IPS-18c (cell line): ENCODE results near the gene ADCY5.

Source experiments
- H3K4me3 ChIP-seq: 2 replicates; pipeline ENCODE4 v1.7.0; 2013; ENCODE audit warnings: low read depth, mild to moderate bottlenecking, low read length, moderate library complexity; ENCODE audit not compliant: insufficient read depth
- H3K9me3 ChIP-seq: one replicate; pipeline ENCODE4 v1.6.1; 2013; ENCODE audit warnings: mild to moderate bottlenecking, low read length, moderate library complexity; ENCODE audit not compliant: control insufficient read depth, insufficient read depth

Gene ADCY5

GRCh38 chr3:123399653-123400052, 49.2 kb downstream of the ADCY5 start:
- Histone ChIP-seq H3K9me3 (no peaks in the 10 kb centered on the region), H3K4me3 (no peak overlapping the region)

- H3K9me3 ChIP-seq = no peaks in the 10 kb centered on the region
- H3K4me3 ChIP-seq = no peak overlapping the region
Observed at GRCh38 chr3:123397921-123398785, 50.7 kb downstream of the ADCY5 start.

GRCh38 chr3:123397050-123397590, 51.8 kb downstream of the ADCY5 start:
- H3K4me3 ChIP-seq = no peak overlapping the region
- H3K9me3 ChIP-seq = no peaks in the 10 kb centered on the region

GRCh38 chr3:123396171-123397049, 52.5 kb downstream of the ADCY5 start:
- no peaks in the 10 kb centered on the region for H3K9me3 ChIP-seq
- no peak overlapping the region for H3K4me3 ChIP-seq

GRCh38 chr3:123395235-123395634, 53.7 kb downstream of the ADCY5 start:
- H3K4me3 ChIP-seq = no peak overlapping the region
- no peaks in the 10 kb centered on the region for H3K9me3 ChIP-seq

GRCh38 chr3:123394391-123395020, 54.4 kb downstream of the ADCY5 start:
- Histone ChIP-seq H3K9me3 (no peaks in the 10 kb centered on the region), H3K4me3 (no peak overlapping the region)

GRCh38 chr3:123392871-123393620, 55.8 kb downstream of the ADCY5 start:
- Histone ChIP-seq H3K4me3 (no peak overlapping the region), H3K9me3 (no peaks in the 10 kb centered on the region)

GRCh38 chr3:123392368-123392767, 56.5 kb downstream of the ADCY5 start:
- Histone ChIP-seq H3K9me3 (no peaks in the 10 kb centered on the region), H3K4me3 (no peak overlapping the region)

- no peaks in the 10 kb centered on the region for H3K9me3 ChIP-seq
Observed at GRCh38 chr3:123390865-123391600, 57.9 kb downstream of the ADCY5 start.

GRCh38 chr3:123389628-123389918, 59.3 kb downstream of the ADCY5 start:
- no peak overlapping the region for H3K4me3 ChIP-seq
- no peaks in the 10 kb centered on the region for H3K9me3 ChIP-seq

More at GRCh38 chr3:123390865-123391600, 57.9 kb downstream of the ADCY5 start:
- H3K4me3 ChIP-seq = no peak overlapping the region

- no peaks in the 10 kb centered on the region for H3K9me3 ChIP-seq
- no peak overlapping the region for H3K4me3 ChIP-seq
Observed at GRCh38 chr3:123388811-123389627, 59.9 kb downstream of the ADCY5 start.

GRCh38 chr3:123388042-123388441, 60.8 kb downstream of the ADCY5 start:
- Histone ChIP-seq H3K9me3 (no peaks in the 10 kb centered on the region), H3K4me3 (no peak overlapping the region)

- H3K9me3 ChIP-seq = no peaks in the 10 kb centered on the region
- no peak overlapping the region for H3K4me3 ChIP-seq
Observed at GRCh38 chr3:123387532-123387931, 61.4 kb downstream of the ADCY5 start.

- Histone ChIP-seq H3K9me3 (no peaks in the 10 kb centered on the region), H3K4me3 (no peak overlapping the region)
Observed at GRCh38 chr3:123386477-123387040, 62.3 kb downstream of the ADCY5 start.

- Histone ChIP-seq H3K9me3 (no peaks in the 10 kb centered on the region), H3K4me3 (no peak overlapping the region)
Observed at GRCh38 chr3:123385981-123386380, 62.9 kb downstream of the ADCY5 start.
